H7 (cell line): ENCODE measurements around the gene RLN2. TPM values are rescaled to one million over a fixed set of nuclear protein-coding genes. Genes with fewer than 3 reads are reported as not detected.
"Not testable (repeated sequence)": the region's sequence is repeated elsewhere in the genome, so short reads cannot be mapped to it uniquely, and the experiment has no call there.

Experiments
- DNase-seq: peaks from one replicate; pipeline ENCODE4 v3.0.0; 2012
- H3K27me3 ChIP-seq: 2 replicates; pipeline ENCODE4 v1.6.0; 2011; ENCODE audit warnings: mild to moderate bottlenecking, low read length; ENCODE audit not compliant: control insufficient read depth, insufficient read depth
- H3K36me3 ChIP-seq: replicated peaks from 2 replicates; pipeline ENCODE4 v1.5.1; 2011; ENCODE audit warnings: low read length; ENCODE audit not compliant: control insufficient read depth, insufficient read depth
- H3K4me3 ChIP-seq: 2 replicates; pipeline ENCODE4 v1.5.1; 2011; ENCODE audit warnings: low read depth, mild to moderate bottlenecking, control low read depth, low read length, moderate library complexity; ENCODE audit not compliant: insufficient read depth
- total RNA-seq: library from RNA; depleted of rRNA; stranded (reverse); fragments of >200 nt; shearing (Covaris generic); gene quantifications from 2 replicates; pipeline ENCODE4 v1.2.3, GENCODE V29; 2014; rRNA removed

RLN2 gene
- 0.28 TPM in 1 of 2 replicates, not detected in the other for total RNA-seq

- DNase-seq, H3K4me3 ChIP-seq, H3K27me3 ChIP-seq, H3K36me3 ChIP-seq: not testable (repeated sequence)
Measured at GRCh38 chr9:5303840-5304795, at the start of gene RLN2. TSS of gene RLN2 (minus strand) at chr9:5304716. CDS start at chr9:5304580, 136 bp downstream.

GRCh38 chr9:5354184-5354583 is 49.7 kb upstream of the RLN2 start:
- no peaks in the 10 kb centered on the region for H3K36me3 ChIP-seq
- no peak overlapping the region for H3K4me3 ChIP-seq
- DNase-seq, result no peak
- H3K27me3 ChIP-seq, result no peaks in the 10 kb centered on the region

GRCh38 chr9:5352637-5353248 is 48.2 kb upstream of the RLN2 start:
- Histone ChIP-seq H3K36me3 (no peaks in the 10 kb centered on the region), H3K27me3 (no peaks in the 10 kb centered on the region), H3K4me3 (no peak overlapping the region)
- no peak for DNase-seq

GRCh38 chr9:5338992-5339981 is 34.8 kb upstream of the RLN2 start, which contains the start of gene RLN1:
TSS of gene RLN1 (minus strand) at chr9:5339876. CDS start at chr9:5339746, 130 bp downstream.
- not testable (repeated sequence) for H3K36me3 ChIP-seq, H3K27me3 ChIP-seq, H3K4me3 ChIP-seq
- peak; percentile 13 for DNase-seq

GRCh38 chr9:5336688-5337087 is 32.2 kb upstream of the RLN2 start:
- no peak overlapping the region for H3K4me3 ChIP-seq

GRCh38 chr9:5331276-5331675 is 26.8 kb upstream of the RLN2 start:
- H3K36me3 ChIP-seq, H3K4me3 ChIP-seq, DNase-seq, H3K27me3 ChIP-seq: not testable (repeated sequence)

More at GRCh38 chr9:5336688-5337087, 32.2 kb upstream of the RLN2 start:
- no peak for DNase-seq
- Histone ChIP-seq H3K36me3 (no peaks in the 10 kb centered on the region), H3K27me3 (no peaks in the 10 kb centered on the region; the same call in 1 of the 2 replicates)

GRCh38 chr9:5326893-5327548 is 22.5 kb upstream of the RLN2 start:
- Histone ChIP-seq H3K4me3 (no peak overlapping the region), H3K36me3 (no peaks in the 10 kb centered on the region), H3K27me3 (no peaks in the 10 kb centered on the region)
- peak; percentile 45 for DNase-seq

GRCh38 chr9:5326187-5326586 is 21.7 kb upstream of the RLN2 start:
- DNase-seq, result no peak
- no peaks in the 10 kb centered on the region for H3K27me3 ChIP-seq
- no peaks in the 10 kb centered on the region for H3K36me3 ChIP-seq
- no peak overlapping the region for H3K4me3 ChIP-seq

GRCh38 chr9:5321601-5322000 is 17.1 kb upstream of the RLN2 start:
- H3K4me3 ChIP-seq, H3K36me3 ChIP-seq, H3K27me3 ChIP-seq, DNase-seq: not testable (repeated sequence)

- no peaks in the 10 kb centered on the region for H3K27me3 ChIP-seq
- DNase-seq, result no peak
- H3K4me3 ChIP-seq, result no peak overlapping the region
- H3K36me3 ChIP-seq, result no peaks in the 10 kb centered on the region
Measured at GRCh38 chr9:5321058-5321457, 16.5 kb upstream of the RLN2 start.

GRCh38 chr9:5316406-5316805 is 11.9 kb upstream of the RLN2 start:
- H3K27me3 ChIP-seq, DNase-seq, H3K4me3 ChIP-seq, H3K36me3 ChIP-seq: not testable (repeated sequence)

- Histone ChIP-seq H3K36me3 (no peaks in the 10 kb centered on the region), H3K4me3 (no peak overlapping the region), H3K27me3 (no peaks in the 10 kb centered on the region)
- DNase-seq, result no peak
Measured at GRCh38 chr9:5315187-5315923, 10.8 kb upstream of the RLN2 start.

- DNase-seq, result no peak
- Histone ChIP-seq H3K27me3 (no peaks in the 10 kb centered on the region), H3K36me3 (no peaks in the 10 kb centered on the region), H3K4me3 (no peak overlapping the region)
Measured at GRCh38 chr9:5310851-5311250, 6.3 kb upstream of the RLN2 start.
